SH-SY5Y (cell line): ENCODE results near the gene BRD1.

Source experiments
- GATA2 ChIP-seq: IDR thresholded peaks from 2 replicates; pipeline ENCODE4 v1.6.1; 2011; ENCODE audit warnings: mild to moderate bottlenecking, low read depth, low read length
- GATA3 ChIP-seq: IDR thresholded peaks from 2 replicates; pipeline ENCODE4 v1.6.1; 2011; ENCODE audit warnings: low read depth, mild to moderate bottlenecking, low read length, moderate library complexity

DNA sequence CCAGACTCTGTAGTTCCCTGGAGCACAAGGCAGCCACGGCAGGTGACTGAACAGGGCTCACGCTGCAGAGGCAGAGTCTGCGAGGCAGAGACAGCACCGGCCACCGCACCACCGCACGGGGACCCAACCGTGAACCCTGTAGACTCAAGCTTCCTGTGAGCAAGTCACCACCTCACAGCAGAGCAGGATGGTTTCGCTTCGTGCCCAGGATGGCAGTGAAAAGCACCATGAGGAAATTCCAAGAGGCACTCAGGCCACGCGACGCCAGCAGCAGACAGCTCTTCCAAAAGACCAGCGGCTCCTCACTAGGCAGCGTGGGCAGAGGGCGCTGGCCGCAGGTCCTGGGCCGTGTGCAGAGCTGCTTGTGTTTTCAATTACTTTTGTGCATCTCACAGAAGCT, 24.5 kb downstream of the BRD1 start:
- no peak for TF ChIP-seq GATA3
- TF ChIP-seq GATA2, result no peak
